Neural cell (in vitro differentiated cells): ENCODE results near the gene NPHP4. TPM values are rescaled to one million over a fixed set of nuclear protein-coding genes. Genes with fewer than 3 reads are reported as not detected.

Source experiments
- H2AFZ ChIP-seq: fragments of 200-600, 300-800 bp; sonication (generic), shearing (Covaris generic); 2 replicates; pipeline ENCODE4 v1.6.0; 2014; ENCODE audit warnings: low read depth, mild to moderate bottlenecking, antibody characterized with exemption, low read length, moderate library complexity
- H3F3A ChIP-seq: fragments of 200-600 bp; shearing (Covaris generic); 2 replicates; pipeline ENCODE4 v1.6.1; 2016; ENCODE audit warnings: mild to moderate bottlenecking, moderate library complexity, mixed read lengths, antibody characterized with exemption, low read length; ENCODE audit not compliant: insufficient read depth, poor library complexity, severe bottlenecking
- H3K27ac ChIP-seq: fragments of 200-600, 300-800 bp; sonication (generic), shearing (Covaris generic); 2 replicates; pipeline ENCODE4 v1.5.1; 2014; ENCODE audit warnings: mild to moderate bottlenecking, low read length, moderate library complexity
- H3K27me3 ChIP-seq: fragments of 300-800, 200-600 bp; sonication (generic), shearing (Covaris generic); 2 replicates; pipeline ENCODE4 v1.6.0; 2014; ENCODE audit warnings: mild to moderate bottlenecking, low read depth, low read length, moderate library complexity; ENCODE audit not compliant: insufficient read depth
- H3K36me3 ChIP-seq: fragments of 300-800, 200-600 bp; sonication (generic), shearing (Covaris generic); 2 replicates; pipeline ENCODE4 v1.5.1; 2014; ENCODE audit warnings: mild to moderate bottlenecking, antibody characterized with exemption, low read length, moderate library complexity; ENCODE audit not compliant: insufficient read depth
- H3K4me2 ChIP-seq: fragments of 300-800, 200-600 bp; sonication (generic), shearing (Covaris generic); 2 replicates; pipeline ENCODE4 v1.6.0; 2014; ENCODE audit warnings: mild to moderate bottlenecking, low read length
- H3K4me3 ChIP-seq: fragments of 300-800, 200-600 bp; sonication (generic), shearing (Covaris generic); 2 replicates; pipeline ENCODE4 v1.5.1; 2014; ENCODE audit warnings: mild to moderate bottlenecking, low read length, moderate library complexity
- H3K79me2 ChIP-seq: fragments of 200-600 bp; shearing (Covaris generic); replicated peaks from 2 replicates; pipeline ENCODE4 v1.6.0; 2014; ENCODE audit warnings: mild to moderate bottlenecking, low read length, moderate library complexity; ENCODE audit not compliant: insufficient read depth
- H3K9ac ChIP-seq: fragments of 300-800, 200-600 bp; sonication (generic), shearing (Covaris generic); 2 replicates; pipeline ENCODE4 v1.6.1; 2016; ENCODE audit warnings: mild to moderate bottlenecking, low read length, mixed read lengths
- H3K9me2 ChIP-seq: fragments of 200-600 bp; shearing (Covaris generic); 2 replicates; pipeline ENCODE4 v1.6.1; 2016; ENCODE audit warnings: mild to moderate bottlenecking, low read length, mixed read lengths; ENCODE audit not compliant: insufficient read depth
- H3K9me3 ChIP-seq: fragments of 200-600, 300-800 bp; sonication (generic), shearing (Covaris generic); 2 replicates; pipeline ENCODE4 v1.6.1; 2016; ENCODE audit warnings: mild to moderate bottlenecking, mixed run types, low read length, moderate library complexity, mixed read lengths
- H4K20me1 ChIP-seq: fragments of 200-600 bp; shearing (Covaris generic); 2 replicates; pipeline ENCODE4 v1.6.1; 2016; ENCODE audit warnings: mild to moderate bottlenecking, mixed run types; ENCODE audit not compliant: insufficient read depth
- CTCF ChIP-seq: fragments of 450-650 bp; IDR thresholded peaks from 2 replicates; pipeline ENCODE4 v1.5.1; 2014; ENCODE audit warnings: antibody characterized with exemption, mild to moderate bottlenecking, moderate library complexity; ENCODE audit not compliant: poor library complexity, severe bottlenecking
- RAD21 ChIP-seq: fragments of 450-650 bp; conservative IDR thresholded peaks from 2 replicates; pipeline ENCODE4 v1.6.1; 2014; ENCODE audit warnings: antibody characterized with exemption, mild to moderate bottlenecking, moderate library complexity
- REST ChIP-seq: IDR thresholded peaks from 2 replicates; pipeline ENCODE4 v1.6.1; 2012; ENCODE audit warnings: borderline replicate concordance
- SMC3 ChIP-seq: fragments of 450-650 bp; conservative IDR thresholded peaks from 2 replicates; pipeline ENCODE4 v1.6.1; 2014; ENCODE audit warnings: antibody characterized with exemption, mild to moderate bottlenecking, moderate library complexity; ENCODE audit not compliant: poor library complexity
- TAF1 ChIP-seq: IDR thresholded peaks from 2 replicates; pipeline ENCODE4 v1.6.1; 2012; ENCODE audit warnings: low read depth
- polyA plus RNA-seq: library from polyadenylated mRNA; depleted of rRNA; stranded (reverse); fragments of >200 nt; gene quantifications from 2 replicates; pipeline ENCODE4 v1.2.3, GENCODE V29; 2014

Gene NPHP4
- polyA plus RNA-seq, 1 donor from 2014 or later, result 17.1 TPM

- H3K27me3 ChIP-seq, result no peaks in the 10 kb centered on the region
- no peak overlapping the region for H3K4me2 ChIP-seq
- no peaks in the 10 kb centered on the region for H3K9me2 ChIP-seq
- no peaks in the 10 kb centered on the region for H3K9me3 ChIP-seq
- H3K36me3 ChIP-seq, result no peaks in the 10 kb centered on the region
- no peak overlapping the region for H2AFZ ChIP-seq
- H3F3A ChIP-seq, result no peaks in the 10 kb centered on the region
- no peak for TF ChIP-seq CTCF
- H4K20me1 ChIP-seq, result no peaks in the 10 kb centered on the region
- no peaks in the 10 kb centered on the region for H3K79me2 ChIP-seq
- H3K4me3 ChIP-seq, result no peak overlapping the region
- H3K9ac ChIP-seq, result no peak overlapping the region
- no peak overlapping the region for H3K27ac ChIP-seq
These were observed 82.5 kb downstream of the NPHP4 start for GRCh38 chr1:5909576-5910275.

GRCh38 chr1:5908461-5909375, 83.5 kb downstream of the NPHP4 start:
- Histone ChIP-seq H4K20me1 (no peaks in the 10 kb centered on the region), H3K36me3 (no peaks in the 10 kb centered on the region), H3K4me3 (no peak overlapping the region), H3K9me2 (no peaks in the 10 kb centered on the region), H3K27ac (no peak overlapping the region), H3K9me3 (no peaks in the 10 kb centered on the region), H2AFZ (no peak overlapping the region), H3K4me2 (no peak overlapping the region), H3K9ac (no peak overlapping the region), H3K79me2 (no peaks in the 10 kb centered on the region), H3K27me3 (no peaks in the 10 kb centered on the region), H3F3A (no peaks in the 10 kb centered on the region)
- TF ChIP-seq SMC3, result no peak
- no peak for TF ChIP-seq RAD21
- TF ChIP-seq REST, result no peak

- H4K20me1 ChIP-seq, result no peaks in the 10 kb centered on the region
- no peak overlapping the region for H3K4me2 ChIP-seq
- no peaks in the 10 kb centered on the region for H3K79me2 ChIP-seq
- no peak overlapping the region for H3K9ac ChIP-seq
- H3K27me3 ChIP-seq, result no peaks in the 10 kb centered on the region
- no peaks in the 10 kb centered on the region for H3F3A ChIP-seq
- no peak overlapping the region for H2AFZ ChIP-seq
- no peak overlapping the region for H3K27ac ChIP-seq
- no peak for TF ChIP-seq TAF1
- no peaks in the 10 kb centered on the region for H3K9me2 ChIP-seq
- H3K9me3 ChIP-seq, result no peaks in the 10 kb centered on the region
- H3K36me3 ChIP-seq, result no peaks in the 10 kb centered on the region
- H3K4me3 ChIP-seq, result no peak overlapping the region
These were observed 84.3 kb downstream of the NPHP4 start for GRCh38 chr1:5907966-5908365.
